Epithelial cell of proximal tubule (primary cell): ENCODE measurements around the gene CTDSPL. TPM values are rescaled to one million over a fixed set of nuclear protein-coding genes. Genes with fewer than 3 reads are reported as not detected.
"Not testable (repeated sequence)": the region's sequence is repeated elsewhere in the genome, so short reads cannot be mapped to it uniquely, and the experiment has no call there.

Experiments used
- DNase-seq: peaks from one replicate; pipeline ENCODE4 v3.0.0-alpha.2; 2011; ENCODE audit warnings: low read depth
- H3K4me3 ChIP-seq: 2 replicates; pipeline ENCODE4 v1.5.1; 2011; ENCODE audit warnings: low read depth, mild to moderate bottlenecking, low read length
- total RNA-seq: library from RNA; depleted of rRNA; stranded (reverse); fragments of >200 nt; gene quantifications from 2 replicates; pipeline ENCODE4 v1.2.3, GENCODE V29; 2015
- TF ChIP-seq, protein P1 (sequence below): conservative IDR thresholded peaks from 2 replicates; pipeline ENCODE4 v1.5.1; 2012; ENCODE audit warnings: low read depth, mild to moderate bottlenecking, low read length

Gene CTDSPL, protein sequence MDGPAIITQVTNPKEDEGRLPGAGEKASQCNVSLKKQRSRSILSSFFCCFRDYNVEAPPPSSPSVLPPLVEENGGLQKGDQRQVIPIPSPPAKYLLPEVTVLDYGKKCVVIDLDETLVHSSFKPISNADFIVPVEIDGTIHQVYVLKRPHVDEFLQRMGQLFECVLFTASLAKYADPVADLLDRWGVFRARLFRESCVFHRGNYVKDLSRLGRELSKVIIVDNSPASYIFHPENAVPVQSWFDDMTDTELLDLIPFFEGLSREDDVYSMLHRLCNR
- total RNA-seq = 25.5 and 26.7 TPM in 2 replicates

DNA sequence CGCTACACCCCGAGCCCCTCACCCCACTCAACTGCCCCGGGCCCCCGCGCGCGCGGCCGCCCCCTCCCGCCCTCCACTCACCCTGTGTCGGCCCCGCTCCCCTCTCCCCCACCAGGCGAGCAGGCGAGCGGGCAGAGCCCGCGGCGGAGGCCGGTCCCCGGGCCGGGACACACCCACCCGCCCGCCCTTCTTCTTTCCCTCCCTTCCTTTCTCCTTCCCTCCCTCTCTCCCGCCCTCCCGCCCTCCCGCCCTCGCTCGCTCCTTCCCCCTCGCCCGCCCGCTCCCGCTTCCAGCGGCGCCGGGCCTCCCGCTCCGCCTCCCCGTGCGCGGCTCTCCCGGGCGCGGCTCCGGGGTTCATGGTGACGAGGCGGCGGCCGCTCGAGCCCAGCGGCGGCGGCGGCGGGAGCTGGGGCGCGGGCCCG is at the start of gene CTDSPL:
Gene CTDSPL, plus strand, starts transcription at position 261 of the 422 bp plus-strand sequence. CDS start 320 bp downstream, outside the sequence.
- TF ChIP-seq, protein P1, sequence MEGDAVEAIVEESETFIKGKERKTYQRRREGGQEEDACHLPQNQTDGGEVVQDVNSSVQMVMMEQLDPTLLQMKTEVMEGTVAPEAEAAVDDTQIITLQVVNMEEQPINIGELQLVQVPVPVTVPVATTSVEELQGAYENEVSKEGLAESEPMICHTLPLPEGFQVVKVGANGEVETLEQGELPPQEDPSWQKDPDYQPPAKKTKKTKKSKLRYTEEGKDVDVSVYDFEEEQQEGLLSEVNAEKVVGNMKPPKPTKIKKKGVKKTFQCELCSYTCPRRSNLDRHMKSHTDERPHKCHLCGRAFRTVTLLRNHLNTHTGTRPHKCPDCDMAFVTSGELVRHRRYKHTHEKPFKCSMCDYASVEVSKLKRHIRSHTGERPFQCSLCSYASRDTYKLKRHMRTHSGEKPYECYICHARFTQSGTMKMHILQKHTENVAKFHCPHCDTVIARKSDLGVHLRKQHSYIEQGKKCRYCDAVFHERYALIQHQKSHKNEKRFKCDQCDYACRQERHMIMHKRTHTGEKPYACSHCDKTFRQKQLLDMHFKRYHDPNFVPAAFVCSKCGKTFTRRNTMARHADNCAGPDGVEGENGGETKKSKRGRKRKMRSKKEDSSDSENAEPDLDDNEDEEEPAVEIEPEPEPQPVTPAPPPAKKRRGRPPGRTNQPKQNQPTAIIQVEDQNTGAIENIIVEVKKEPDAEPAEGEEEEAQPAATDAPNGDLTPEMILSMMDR = no peak
- H3K4me3 ChIP-seq = peak within 1 kb of the TSS; percentile 88
- DNase-seq = no peak

DNA sequence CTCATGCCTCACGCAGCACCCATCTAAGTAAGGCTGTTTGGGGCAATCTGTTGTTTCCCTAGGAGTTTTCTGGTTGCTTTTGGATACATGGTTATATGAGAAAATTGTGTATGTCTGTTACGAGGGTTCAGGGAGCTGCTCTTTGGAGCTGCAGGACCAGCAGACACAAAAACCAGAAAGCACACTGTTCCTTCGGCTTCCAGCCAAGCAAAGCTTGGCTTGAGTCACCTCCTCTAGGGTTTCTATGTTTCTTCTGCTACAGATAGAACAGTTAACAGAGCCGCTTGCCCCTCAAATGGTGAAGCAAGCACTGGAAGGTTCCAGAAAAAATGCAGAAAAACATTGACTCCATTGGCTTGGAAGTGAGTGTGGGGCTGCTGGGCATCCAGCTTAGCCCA is 49.2 kb upstream of the CTDSPL start:
- DNase-seq = no peak
- no peak overlapping the region for H3K4me3 ChIP-seq
- TF ChIP-seq, protein P1 = no peak

DNA sequence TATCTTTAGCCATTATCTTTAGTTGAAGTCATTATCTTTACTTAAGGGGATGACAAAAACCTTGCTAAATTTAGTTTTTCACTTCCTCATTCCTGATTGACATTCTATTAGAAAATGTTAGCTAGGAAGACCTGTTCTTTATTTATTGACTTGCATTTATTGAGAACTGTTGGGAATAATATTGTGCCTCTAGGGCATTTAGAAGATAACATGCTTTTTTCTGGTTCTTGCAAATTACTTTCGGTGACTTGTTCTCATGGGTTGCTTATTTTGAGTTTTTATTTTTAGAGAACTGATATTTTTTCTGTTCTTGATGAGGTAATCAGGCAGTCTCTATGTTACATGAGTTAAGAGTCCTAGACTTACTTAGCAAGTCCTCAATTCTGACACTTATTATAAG is 48.3 kb upstream of the CTDSPL start:
- no peak overlapping the region for H3K4me3 ChIP-seq
- TF ChIP-seq, protein P1 = no peak
- no peak for DNase-seq

DNA sequence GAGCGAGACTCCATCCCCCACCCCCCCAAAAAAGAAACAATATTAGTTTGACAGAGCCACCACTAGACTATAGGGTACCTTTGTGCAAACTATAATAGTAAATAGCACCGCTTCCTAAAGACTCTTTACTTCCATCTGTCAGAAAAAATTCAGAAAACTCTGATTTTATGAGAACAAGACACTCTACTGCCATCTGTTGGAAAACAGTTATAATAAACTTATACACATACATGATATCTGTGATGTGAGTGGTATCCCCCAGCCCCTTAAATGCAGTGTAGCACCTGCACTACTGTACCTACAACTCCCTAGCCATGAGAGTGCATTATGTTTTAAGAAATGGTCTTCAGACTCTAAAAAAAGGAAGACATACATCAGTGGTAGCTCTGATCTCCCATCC is 47.1 kb upstream of the CTDSPL start:
- no peak for DNase-seq
- no peak overlapping the region for H3K4me3 ChIP-seq
- TF ChIP-seq, protein P1 = peak; percentile 32

DNA sequence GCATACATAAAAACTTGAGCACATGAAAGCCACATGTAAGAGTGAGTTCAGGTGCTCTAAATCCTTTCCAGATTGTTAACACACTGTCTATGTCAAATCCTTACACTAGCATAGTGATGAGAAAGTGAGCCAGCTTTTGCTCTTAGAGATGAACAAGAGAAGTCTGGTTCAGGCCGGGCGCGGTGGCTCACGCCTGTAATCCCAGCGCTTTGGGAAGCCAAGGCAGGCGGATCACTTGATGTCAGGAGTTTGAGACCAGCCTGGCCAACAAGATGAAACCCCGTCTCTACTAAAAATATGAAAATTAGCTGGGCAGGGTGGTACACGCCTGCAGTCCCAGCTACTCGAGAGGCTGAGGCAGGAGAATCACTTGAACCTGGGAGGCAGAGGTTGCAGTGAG is 46.5 kb upstream of the CTDSPL start:
- H3K4me3 ChIP-seq, DNase-seq: not testable (repeated sequence)

DNA sequence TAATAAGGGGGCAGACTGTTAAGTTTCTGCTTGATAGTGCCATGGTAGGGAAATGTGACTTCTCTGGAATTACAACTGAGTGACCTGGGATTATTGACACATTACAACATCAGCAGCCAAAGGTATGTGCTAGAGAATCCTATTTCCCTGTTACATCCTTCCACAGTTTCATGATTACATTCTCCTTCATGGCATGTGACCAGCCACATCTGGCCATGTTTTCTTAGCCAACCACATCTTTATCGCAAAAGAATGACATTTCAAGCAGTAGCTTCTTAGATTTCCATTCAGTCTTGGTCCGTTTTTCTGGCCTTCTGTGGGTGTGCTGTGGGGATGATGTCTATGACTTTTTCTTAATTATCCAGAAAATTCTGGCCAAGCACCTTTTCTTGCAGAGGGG is 45.4 kb upstream of the CTDSPL start:
- DNase-seq = no peak
- H3K4me3 ChIP-seq = no peak overlapping the region
- TF ChIP-seq, protein P1 = no peak

DNA sequence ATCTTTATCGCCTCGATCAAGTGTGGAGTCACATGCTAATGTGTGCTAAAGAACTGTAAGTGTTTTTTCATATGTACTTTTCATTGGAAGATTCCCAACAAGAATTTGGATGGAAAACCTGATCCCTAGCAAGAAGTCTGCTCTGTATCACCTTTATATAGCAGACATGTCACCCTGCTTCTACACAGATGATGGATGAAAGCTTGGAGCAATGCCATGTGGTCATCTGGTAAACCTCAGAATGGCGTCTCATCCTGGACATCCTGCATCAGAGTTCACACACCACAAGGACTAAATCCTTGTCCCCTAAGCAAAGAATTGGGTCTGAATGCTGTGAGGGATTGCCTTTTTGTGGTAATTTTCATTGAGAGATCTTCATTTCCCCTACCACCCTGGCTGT is 42.1 kb upstream of the CTDSPL start:
- H3K4me3 ChIP-seq = no peak overlapping the region
- TF ChIP-seq, protein P1 = no peak
- no peak for DNase-seq
